ENCODE results near the gene TSHR. TPM values are rescaled to one million over a fixed set of nuclear protein-coding genes. Genes with fewer than 3 reads are reported as not detected.
"Not testable (repeated sequence)": the region's sequence is repeated elsewhere in the genome, so short reads cannot be mapped to it uniquely, and the experiment has no call there.

The TSHR gene
- total RNA-seq, 1 donor from 2014 or later = not detected

GRCh38 chr14:81033698-81034240 lies 78.3 kb downstream of the TSHR start:
- no peaks in the 10 kb centered on the region for H3K9me3 ChIP-seq (ENCODE audit: insufficient read depth, low read depth, low read length)

GRCh38 chr14:81042438-81042837 lies 87.0 kb downstream of the TSHR start:
- Histone ChIP-seq H3K9ac (ENCODE audit: low read length) (no peak overlapping the region), H3K4me1 (ENCODE audit: insufficient read depth, low read length) (no peaks in the 10 kb centered on the region), H3K27ac (ENCODE audit: low read depth, low read length) (no peak overlapping the region), H3K36me3 (ENCODE audit: insufficient read depth, low read length) (no peaks in the 10 kb centered on the region), H3K4me3 (ENCODE audit: insufficient read depth, low read depth, low read length) (no peak overlapping the region), H3K9me3 (ENCODE audit: insufficient read depth, low read depth, low read length) (no peaks in the 10 kb centered on the region), H2AFZ (ENCODE audit: low read depth, low read length) (no peak overlapping the region), H3K4me2 (ENCODE audit: low read length) (no peak overlapping the region), H3K27me3 (ENCODE audit: insufficient read depth, low read length) (no peaks in the 10 kb centered on the region), H3K79me2 (ENCODE audit: insufficient read depth, low read length) (no peaks in the 10 kb centered on the region), H4K20me1 (ENCODE audit: insufficient read depth, low read length) (no peaks in the 10 kb centered on the region)
- Mint-ChIP-seq H3K4me1 (ENCODE audit: low read depth, unreplicated experiment) (no peaks in the 10 kb centered on the region), H3K27ac (ENCODE audit: unreplicated experiment) (no peak overlapping the region), H3K9me3 (ENCODE audit: unreplicated experiment) (no peaks in the 10 kb centered on the region), H3K27me3 (ENCODE audit: low read depth, unreplicated experiment) (no peaks in the 10 kb centered on the region), H3K4me3 (ENCODE audit: unreplicated experiment) (no peak overlapping the region), H3K36me3 (ENCODE audit: low read depth, unreplicated experiment) (no peaks in the 10 kb centered on the region)
- no peak for TF ChIP-seq EZH2 (IDR thresholded peaks at IDR 0.05; ENCODE audit: insufficient read depth, low read length)
- TF ChIP-seq CTCF (IDR thresholded peaks at IDR 0.05; ENCODE audit: insufficient read depth, low read depth, low read length) = no peak
- FAIRE-seq (no peak), DNase-seq (ENCODE audit: low read depth) (no peak)

More at GRCh38 chr14:81033698-81034240, 78.3 kb downstream of the TSHR start:
- no peak overlapping the region for H3K27ac ChIP-seq (ENCODE audit: low read depth, low read length)
- Mint-ChIP-seq H3K9me3 (ENCODE audit: unreplicated experiment) (peaks cover 6% of the 10 kb centered on the region), H3K4me1 (ENCODE audit: low read depth, unreplicated experiment) (no peaks in the 10 kb centered on the region), H3K4me3 (ENCODE audit: unreplicated experiment) (no peak overlapping the region), H3K36me3 (ENCODE audit: low read depth, unreplicated experiment) (no peaks in the 10 kb centered on the region), H3K27me3 (ENCODE audit: low read depth, unreplicated experiment) (no peaks in the 10 kb centered on the region), H3K27ac (ENCODE audit: unreplicated experiment) (no peak overlapping the region)
- H3K27me3 ChIP-seq (ENCODE audit: insufficient read depth, low read length) = no peaks in the 10 kb centered on the region
- no peaks in the 10 kb centered on the region for H3K36me3 ChIP-seq (ENCODE audit: insufficient read depth, low read length)
- no peak overlapping the region for H3K4me2 ChIP-seq (ENCODE audit: low read length)
- no peak for TF ChIP-seq EZH2 (IDR thresholded peaks at IDR 0.05; ENCODE audit: insufficient read depth, low read length)
- H3K79me2 ChIP-seq (ENCODE audit: insufficient read depth, low read length) = no peaks in the 10 kb centered on the region
- FAIRE-seq (no peak), DNase-seq (ENCODE audit: low read depth) (no peak)
- H2AFZ ChIP-seq (ENCODE audit: low read depth, low read length) = no peak overlapping the region
- no peak overlapping the region for H3K4me3 ChIP-seq (ENCODE audit: insufficient read depth, low read depth, low read length)
- no peak overlapping the region for H3K9ac ChIP-seq (ENCODE audit: low read length)
- no peaks in the 10 kb centered on the region for H4K20me1 ChIP-seq (ENCODE audit: insufficient read depth, low read length)
- no peaks in the 10 kb centered on the region for H3K4me1 ChIP-seq (ENCODE audit: insufficient read depth, low read length)

- Mint-ChIP-seq H3K27ac (ENCODE audit: unreplicated experiment) (no peak overlapping the region), H3K27me3 (ENCODE audit: low read depth, unreplicated experiment) (no peaks in the 10 kb centered on the region), H3K36me3 (ENCODE audit: low read depth, unreplicated experiment) (no peaks in the 10 kb centered on the region)
Measured at GRCh38 chr14:81051547-81051946, 96.1 kb downstream of the TSHR start.

DNA sequence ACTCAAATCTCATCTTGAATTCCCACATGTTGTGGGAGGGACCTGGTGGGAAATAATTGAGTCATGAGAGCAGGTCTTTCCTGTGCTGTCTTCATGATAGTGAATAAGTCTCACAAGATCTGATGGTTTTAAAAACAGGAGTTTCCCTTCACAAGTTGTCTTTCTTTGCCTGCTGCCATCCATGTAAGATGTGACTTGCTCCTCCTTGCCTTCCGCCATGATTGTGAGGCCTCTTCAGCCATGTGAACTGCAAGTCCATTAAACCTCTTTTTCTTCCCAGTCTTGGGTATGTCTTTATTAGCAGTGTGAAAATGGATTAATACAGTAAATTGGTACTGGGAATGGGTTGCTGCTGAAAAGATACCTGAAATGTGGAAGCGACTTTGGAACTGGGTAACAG lies 98.6 kb downstream of the TSHR start:
- not testable (repeated sequence) for FAIRE-seq; H3K36me3 ChIP-seq (ENCODE audit: insufficient read depth, low read length); H3K79me2 ChIP-seq (ENCODE audit: insufficient read depth, low read length); H3K36me3 Mint-ChIP-seq (ENCODE audit: low read depth, unreplicated experiment); H3K4me3 Mint-ChIP-seq (ENCODE audit: unreplicated experiment); H3K27me3 ChIP-seq (ENCODE audit: insufficient read depth, low read length); H4K20me1 ChIP-seq (ENCODE audit: insufficient read depth, low read length); H2AFZ ChIP-seq (ENCODE audit: low read depth, low read length); H3K27me3 Mint-ChIP-seq (ENCODE audit: low read depth, unreplicated experiment); DNase-seq (ENCODE audit: low read depth); H3K4me3 ChIP-seq (ENCODE audit: insufficient read depth, low read depth, low read length); H3K27ac ChIP-seq (ENCODE audit: low read depth, low read length); H3K4me1 Mint-ChIP-seq (ENCODE audit: low read depth, unreplicated experiment); H3K9ac ChIP-seq (ENCODE audit: low read length); H3K9me3 ChIP-seq (ENCODE audit: insufficient read depth, low read depth, low read length); H3K27ac Mint-ChIP-seq (ENCODE audit: unreplicated experiment); H3K4me1 ChIP-seq (ENCODE audit: insufficient read depth, low read length); H3K4me2 ChIP-seq (ENCODE audit: low read length)
- H3K9me3 Mint-ChIP-seq (ENCODE audit: unreplicated experiment) = peaks cover 12% of the 10 kb centered on the region

More at GRCh38 chr14:81051547-81051946, 96.1 kb downstream of the TSHR start:
- H3K4me1 Mint-ChIP-seq (ENCODE audit: low read depth, unreplicated experiment) = no peaks in the 10 kb centered on the region
- no peaks in the 10 kb centered on the region for H3K79me2 ChIP-seq (ENCODE audit: insufficient read depth, low read length)
- H3K9me3 Mint-ChIP-seq (ENCODE audit: unreplicated experiment) = peaks cover 12% of the 10 kb centered on the region
- no peaks in the 10 kb centered on the region for H3K27me3 ChIP-seq (ENCODE audit: insufficient read depth, low read length)
- H3K4me3 Mint-ChIP-seq (ENCODE audit: unreplicated experiment) = no peak overlapping the region
- no peak overlapping the region for H3K27ac ChIP-seq (ENCODE audit: low read depth, low read length)
- H2AFZ ChIP-seq (ENCODE audit: low read depth, low read length) = no peak overlapping the region
- no peaks in the 10 kb centered on the region for H3K36me3 ChIP-seq (ENCODE audit: insufficient read depth, low read length)
- H3K9ac ChIP-seq (ENCODE audit: low read length) = no peak overlapping the region
- no peaks in the 10 kb centered on the region for H4K20me1 ChIP-seq (ENCODE audit: insufficient read depth, low read length)
- H3K4me1 ChIP-seq (ENCODE audit: insufficient read depth, low read length) = no peaks in the 10 kb centered on the region
- no peak overlapping the region for H3K4me3 ChIP-seq (ENCODE audit: insufficient read depth, low read depth, low read length)
- FAIRE-seq (no peak), DNase-seq (ENCODE audit: low read depth) (no peak)
- no peak overlapping the region for H3K4me2 ChIP-seq (ENCODE audit: low read length)
- TF ChIP-seq EZH2 (IDR thresholded peaks at IDR 0.05; ENCODE audit: insufficient read depth, low read length) = no peak
- no peak for TF ChIP-seq CTCF (IDR thresholded peaks at IDR 0.05; ENCODE audit: insufficient read depth, low read depth, low read length)
- H3K9me3 ChIP-seq (ENCODE audit: insufficient read depth, low read depth, low read length) = no peaks in the 10 kb centered on the region

All from astrocyte (in vitro differentiated cells and primary cell).